GM12878 (cell line): ENCODE data around the gene CTBP1. TPM values are rescaled to one million over a fixed set of nuclear protein-coding genes. Genes with fewer than 3 reads are reported as not detected.

Experiments used
- BHLHE40 ChIP-seq, 2 experiments: fragments of 450-650 bp in 1 of 2; IDR thresholded peaks; 2 replicates each; pipeline ENCODE4 v1.6.1; 2011 to 2017; ENCODE audit warnings: low read depth in 2 of 2, borderline replicate concordance in 1 of 2, improper control_type of control experiment in 1 of 2, low read length in 1 of 2, mild to moderate bottlenecking in 1 of 2
- CBX3 ChIP-seq: fragments of 200-600 bp; sonication (generic); IDR thresholded peaks from 2 replicates; pipeline ENCODE4 v1.6.1; 2016; ENCODE audit warnings: low read depth, borderline replicate concordance
- FOXK2 ChIP-seq: fragments of 450-650 bp; IDR thresholded peaks from 2 replicates; pipeline ENCODE4 v1.6.1; 2017; ENCODE audit warnings: mild to moderate bottlenecking, moderate library complexity
- IKZF2 ChIP-seq, 2 experiments: fragments of 450-650 bp; IDR thresholded peaks; 2 replicates each; pipeline ENCODE4 v1.6.1; 2017; ENCODE audit warnings: mild to moderate bottlenecking in 2 of 2, moderate library complexity in 2 of 2
- JUND ChIP-seq: IDR thresholded peaks from 2 replicates; pipeline ENCODE4 v1.6.1; 2012; ENCODE audit warnings: low read depth, mild to moderate bottlenecking, low read length, improper control_type of control experiment, moderate library complexity
- NFYA ChIP-seq: IDR thresholded peaks from 2 replicates; pipeline ENCODE4 v1.6.1; 2011; ENCODE audit warnings: low read depth, mild to moderate bottlenecking, low read length, improper control_type of control experiment, borderline replicate concordance
- NR2C1 ChIP-seq: fragments of 450-650 bp; IDR thresholded peaks from 2 replicates; pipeline ENCODE4 v1.6.1; 2017; ENCODE audit warnings: antibody characterized with exemption, mild to moderate bottlenecking, moderate library complexity
- PAX8 ChIP-seq: fragments of 450-650 bp; IDR thresholded peaks from 2 replicates; pipeline ENCODE4 v1.6.1; 2017; ENCODE audit warnings: mild to moderate bottlenecking, moderate library complexity
- RBBP5 ChIP-seq: fragments of 200-600 bp; sonication (generic); conservative IDR thresholded peaks from 2 replicates; pipeline ENCODE4 v1.6.1; 2016
- RCOR1 ChIP-seq: conservative IDR thresholded peaks from 2 replicates; pipeline ENCODE4 v1.6.1; 2012; ENCODE audit warnings: low read depth, low read length, improper control_type of control experiment
- SIX5 ChIP-seq: IDR thresholded peaks from 2 replicates; pipeline ENCODE4 v1.6.1; 2011; ENCODE audit warnings: mild to moderate bottlenecking, low read depth, low read length, moderate library complexity; ENCODE audit not compliant: severe bottlenecking
- SRF ChIP-seq, 2 experiments: IDR thresholded peaks; 2 replicates each; pipeline ENCODE4 v1.6.1; 2011; ENCODE audit warnings: low read depth in 2 of 2, low read length in 2 of 2, mild to moderate bottlenecking in 1 of 2, moderate library complexity in 1 of 2
- SUPT20H ChIP-seq: IDR thresholded peaks from 2 replicates; pipeline ENCODE4 v1.6.1; 2011; ENCODE audit warnings: low read depth, mild to moderate bottlenecking, low read length, moderate library complexity, borderline replicate concordance; ENCODE audit not compliant: control insufficient read depth
- YY1 ChIP-seq: IDR thresholded peaks from 2 replicates; pipeline ENCODE4 v1.6.1; 2011; ENCODE audit warnings: low read depth, mild to moderate bottlenecking, low read length
- ZNF217 ChIP-seq: fragments of 450-650 bp; IDR thresholded peaks from 2 replicates; pipeline ENCODE4 v1.6.1; 2017; ENCODE audit warnings: antibody characterized with exemption, mild to moderate bottlenecking
- polyA plus RNA-seq, 11 experiments: library from polyadenylated mRNA; depleted of rRNA in 4 of 11; unstranded in 6 of 11; stranded (reverse) in 5 of 11; fragments of >200 nt; fragmentation: Nextera tagmentation in 4 of 11; fragmentation: Illumina TruSeq in 1 of 11; extraction: Ambion mirVana in 4 of 11; extraction: Trizol in 1 of 11; gene quantifications; 1 replicate in 1 of 11; 2 replicates in 10 of 11; pipeline versions ENCODE4 v1.2.1 to v1.2.3, GENCODE V29; 2011 to 2016; ENCODE audit warnings: inconsistent platforms in 2 of 11, missing spikeins in 2 of 11, low read depth in 1 of 11
- total RNA-seq, 4 experiments: library from RNA; depleted of rRNA in 3 of 4; stranded (reverse); fragments of >200 nt in 3 of 4; fragmentation: Illumina TruSeq in 1 of 4; extraction: Trizol in 1 of 4; gene quantifications; 2 replicates each; pipeline versions ENCODE4 v1.2.1 to v1.2.3, GENCODE V29; 2013 to 2021
- TF ChIP-seq, protein P1 (sequence below): fragments of 450-650 bp; formaldehyde crosslinking; IDR thresholded peaks from 2 replicates; pipeline ENCODE4 v1.4.0; 2022; ENCODE audit warnings: mild to moderate bottlenecking, moderate library complexity
- TF ChIP-seq, protein P2 (sequence below): fragments of 450-650 bp; IDR thresholded peaks from 2 replicates; pipeline ENCODE4 v1.6.1; 2017; ENCODE audit warnings: low read depth, mild to moderate bottlenecking, moderate library complexity
- TF ChIP-seq, protein P3 (sequence below): fragments of 150-350 bp; IDR thresholded peaks from 2 replicates; pipeline ENCODE4 v1.6.1; 2016; ENCODE audit warnings: low read depth, low read length
- TF ChIP-seq, protein P4 (sequence below): fragments of 450-650 bp; formaldehyde crosslinking; IDR thresholded peaks from 2 replicates; pipeline ENCODE4 v1.5.0; 2022; ENCODE audit warnings: mild to moderate bottlenecking, missing genetic modification characterization

The CTBP1 gene
- total and polyA plus RNA-seq, 10 of the 15 experiments (the other 5 are each of a cell fraction or from before 2014, with no cell fraction given), result 7.4 to 182 (median 63.1) TPM

DNA sequence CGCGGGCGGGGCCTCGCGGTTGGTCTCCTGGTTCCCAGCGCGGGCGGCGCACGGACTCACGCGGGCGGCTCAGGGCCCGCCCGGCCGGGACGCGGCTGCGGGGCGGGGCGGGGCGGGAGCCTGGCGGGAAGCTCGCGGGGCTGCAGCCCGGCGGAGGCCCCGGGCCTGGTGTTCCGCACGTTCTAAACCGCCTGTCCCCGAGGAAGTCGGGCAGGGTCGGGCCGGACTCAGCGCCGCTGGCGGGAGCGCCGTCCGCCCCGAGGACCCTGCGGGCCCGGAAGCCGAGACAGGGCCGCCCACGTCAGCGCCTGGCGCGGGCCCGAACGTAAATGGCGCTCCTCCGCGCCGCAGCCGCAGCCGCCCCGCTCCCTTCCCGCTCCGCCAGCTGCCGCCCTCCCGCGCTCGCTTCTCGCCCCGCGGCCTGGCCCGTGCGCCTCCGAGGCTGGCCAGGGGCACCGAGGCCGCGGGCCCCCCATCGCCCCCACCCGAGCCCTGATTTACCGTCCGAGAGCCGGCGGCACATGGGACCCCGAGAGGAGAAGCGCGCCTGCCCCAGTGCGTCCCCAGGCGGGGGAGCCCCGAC lies 309 bp upstream of the CTBP1 start (continued):
- TF ChIP-seq, protein P1, sequence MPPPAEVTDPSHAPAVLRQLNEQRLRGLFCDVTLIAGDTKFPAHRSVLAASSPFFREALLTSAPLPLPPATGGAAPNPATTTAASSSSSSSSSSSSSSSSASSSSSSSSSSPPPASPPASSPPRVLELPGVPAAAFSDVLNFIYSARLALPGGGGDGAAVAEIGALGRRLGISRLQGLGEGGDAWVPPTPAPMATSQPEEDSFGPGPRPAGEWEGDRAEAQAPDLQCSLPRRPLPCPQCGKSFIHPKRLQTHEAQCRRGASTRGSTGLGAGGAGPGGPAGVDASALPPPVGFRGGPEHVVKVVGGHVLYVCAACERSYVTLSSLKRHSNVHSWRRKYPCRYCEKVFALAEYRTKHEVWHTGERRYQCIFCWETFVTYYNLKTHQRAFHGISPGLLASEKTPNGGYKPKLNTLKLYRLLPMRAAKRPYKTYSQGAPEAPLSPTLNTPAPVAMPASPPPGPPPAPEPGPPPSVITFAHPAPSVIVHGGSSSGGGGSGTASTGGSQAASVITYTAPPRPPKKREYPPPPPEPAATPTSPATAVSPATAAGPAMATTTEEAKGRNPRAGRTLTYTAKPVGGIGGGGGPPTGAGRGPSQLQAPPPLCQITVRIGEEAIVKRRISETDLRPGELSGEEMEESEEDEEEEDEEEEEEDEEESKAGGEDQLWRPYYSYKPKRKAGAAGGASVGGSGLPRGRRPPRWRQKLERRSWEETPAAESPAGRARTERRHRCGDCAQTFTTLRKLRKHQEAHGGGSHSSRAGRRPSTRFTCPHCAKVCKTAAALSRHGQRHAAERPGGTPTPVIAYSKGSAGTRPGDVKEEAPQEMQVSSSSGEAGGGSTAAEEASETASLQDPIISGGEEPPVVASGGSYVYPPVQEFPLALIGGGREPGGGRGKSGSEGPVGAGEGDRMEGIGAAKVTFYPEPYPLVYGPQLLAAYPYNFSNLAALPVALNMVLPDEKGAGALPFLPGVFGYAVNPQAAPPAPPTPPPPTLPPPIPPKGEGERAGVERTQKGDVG (CRISPR knock-in tag), result no peak
- TF ChIP-seq, protein P2, sequence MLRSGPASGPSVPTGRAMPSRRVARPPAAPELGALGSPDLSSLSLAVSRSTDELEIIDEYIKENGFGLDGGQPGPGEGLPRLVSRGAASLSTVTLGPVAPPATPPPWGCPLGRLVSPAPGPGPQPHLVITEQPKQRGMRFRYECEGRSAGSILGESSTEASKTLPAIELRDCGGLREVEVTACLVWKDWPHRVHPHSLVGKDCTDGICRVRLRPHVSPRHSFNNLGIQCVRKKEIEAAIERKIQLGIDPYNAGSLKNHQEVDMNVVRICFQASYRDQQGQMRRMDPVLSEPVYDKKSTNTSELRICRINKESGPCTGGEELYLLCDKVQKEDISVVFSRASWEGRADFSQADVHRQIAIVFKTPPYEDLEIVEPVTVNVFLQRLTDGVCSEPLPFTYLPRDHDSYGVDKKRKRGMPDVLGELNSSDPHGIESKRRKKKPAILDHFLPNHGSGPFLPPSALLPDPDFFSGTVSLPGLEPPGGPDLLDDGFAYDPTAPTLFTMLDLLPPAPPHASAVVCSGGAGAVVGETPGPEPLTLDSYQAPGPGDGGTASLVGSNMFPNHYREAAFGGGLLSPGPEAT, result no peak
- TF ChIP-seq NR2C1, result peak; percentile 29
- no peak for TF ChIP-seq SUPT20H
- TF ChIP-seq JUND, result no peak
- TF ChIP-seq YY1, result peak; percentile 85; the same call in 1 of the 2 replicates
- TF ChIP-seq, protein P3, sequence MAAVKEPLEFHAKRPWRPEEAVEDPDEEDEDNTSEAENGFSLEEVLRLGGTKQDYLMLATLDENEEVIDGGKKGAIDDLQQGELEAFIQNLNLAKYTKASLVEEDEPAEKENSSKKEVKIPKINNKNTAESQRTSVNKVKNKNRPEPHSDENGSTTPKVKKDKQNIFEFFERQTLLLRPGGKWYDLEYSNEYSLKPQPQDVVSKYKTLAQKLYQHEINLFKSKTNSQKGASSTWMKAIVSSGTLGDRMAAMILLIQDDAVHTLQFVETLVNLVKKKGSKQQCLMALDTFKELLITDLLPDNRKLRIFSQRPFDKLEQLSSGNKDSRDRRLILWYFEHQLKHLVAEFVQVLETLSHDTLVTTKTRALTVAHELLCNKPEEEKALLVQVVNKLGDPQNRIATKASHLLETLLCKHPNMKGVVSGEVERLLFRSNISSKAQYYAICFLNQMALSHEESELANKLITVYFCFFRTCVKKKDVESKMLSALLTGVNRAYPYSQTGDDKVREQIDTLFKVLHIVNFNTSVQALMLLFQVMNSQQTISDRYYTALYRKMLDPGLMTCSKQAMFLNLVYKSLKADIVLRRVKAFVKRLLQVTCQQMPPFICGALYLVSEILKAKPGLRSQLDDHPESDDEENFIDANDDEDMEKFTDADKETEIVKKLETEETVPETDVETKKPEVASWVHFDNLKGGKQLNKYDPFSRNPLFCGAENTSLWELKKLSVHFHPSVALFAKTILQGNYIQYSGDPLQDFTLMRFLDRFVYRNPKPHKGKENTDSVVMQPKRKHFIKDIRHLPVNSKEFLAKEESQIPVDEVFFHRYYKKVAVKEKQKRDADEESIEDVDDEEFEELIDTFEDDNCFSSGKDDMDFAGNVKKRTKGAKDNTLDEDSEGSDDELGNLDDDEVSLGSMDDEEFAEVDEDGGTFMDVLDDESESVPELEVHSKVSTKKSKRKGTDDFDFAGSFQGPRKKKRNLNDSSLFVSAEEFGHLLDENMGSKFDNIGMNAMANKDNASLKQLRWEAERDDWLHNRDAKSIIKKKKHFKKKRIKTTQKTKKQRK, result no peak
- TF ChIP-seq NFYA, result no peak
- TF ChIP-seq RCOR1, result 0 out of 2 replicates have a peak, but pooled peaks have one; percentile 16
- no peak for TF ChIP-seq FOXK2
- TF ChIP-seq RBBP5, result no peak
- no peak for TF ChIP-seq PAX8
- TF ChIP-seq, protein P4, sequence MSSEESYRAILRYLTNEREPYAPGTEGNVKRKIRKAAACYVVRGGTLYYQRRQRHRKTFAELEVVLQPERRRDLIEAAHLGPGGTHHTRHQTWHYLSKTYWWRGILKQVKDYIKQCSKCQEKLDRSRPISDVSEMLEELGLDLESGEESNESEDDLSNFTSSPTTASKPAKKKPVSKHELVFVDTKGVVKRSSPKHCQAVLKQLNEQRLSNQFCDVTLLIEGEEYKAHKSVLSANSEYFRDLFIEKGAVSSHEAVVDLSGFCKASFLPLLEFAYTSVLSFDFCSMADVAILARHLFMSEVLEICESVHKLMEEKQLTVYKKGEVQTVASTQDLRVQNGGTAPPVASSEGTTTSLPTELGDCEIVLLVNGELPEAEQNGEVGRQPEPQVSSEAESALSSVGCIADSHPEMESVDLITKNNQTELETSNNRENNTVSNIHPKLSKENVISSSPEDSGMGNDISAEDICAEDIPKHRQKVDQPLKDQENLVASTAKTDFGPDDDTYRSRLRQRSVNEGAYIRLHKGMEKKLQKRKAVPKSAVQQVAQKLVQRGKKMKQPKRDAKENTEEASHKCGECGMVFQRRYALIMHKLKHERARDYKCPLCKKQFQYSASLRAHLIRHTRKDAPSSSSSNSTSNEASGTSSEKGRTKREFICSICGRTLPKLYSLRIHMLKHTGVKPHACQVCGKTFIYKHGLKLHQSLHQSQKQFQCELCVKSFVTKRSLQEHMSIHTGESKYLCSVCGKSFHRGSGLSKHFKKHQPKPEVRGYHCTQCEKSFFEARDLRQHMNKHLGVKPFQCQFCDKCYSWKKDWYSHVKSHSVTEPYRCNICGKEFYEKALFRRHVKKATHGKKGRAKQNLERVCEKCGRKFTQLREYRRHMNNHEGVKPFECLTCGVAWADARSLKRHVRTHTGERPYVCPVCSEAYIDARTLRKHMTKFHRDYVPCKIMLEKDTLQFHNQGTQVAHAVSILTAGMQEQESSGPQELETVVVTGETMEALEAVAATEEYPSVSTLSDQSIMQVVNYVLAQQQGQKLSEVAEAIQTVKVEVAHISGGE (CRISPR knock-in tag), result no peak
- TF ChIP-seq ZNF217, result peak; percentile 91
- no peak for TF ChIP-seq CBX3
- no peak for TF ChIP-seq SRF (IDR thresholded peaks at IDR 0.05; ENCODE audit: low read depth in 2 of 2, low read length in 2 of 2)
- TF ChIP-seq IKZF2 (IDR thresholded peaks at IDR 0.05), result no peak
- TF ChIP-seq BHLHE40 (IDR thresholded peaks at IDR 0.05; ENCODE audit: borderline replicate concordance in 1 of 2, low read depth in 2 of 2, low read length in 1 of 2), result peak; percentile 2 to 75; a peak in 2 of 4 replicates
- TF ChIP-seq SIX5, result no peak
